ENCODE results near the gene ACP6.

- no peak for TF ChIP-seq GATA2 (IDR thresholded peaks at IDR 0.05; ENCODE audit: low read depth, low read length)
- no peak for TF ChIP-seq GATA3 (IDR thresholded peaks at IDR 0.05; ENCODE audit: low read depth, low read length)
Observed at GRCh38 chr1:147598621-147599361, 71.5 kb downstream of the ACP6 start.
